ENCODE results near the gene KCNQ4. TPM values are rescaled to one million over a fixed set of nuclear protein-coding genes. Genes with fewer than 3 reads are reported as not detected.
A peak's percentile ranks its signal among the peaks of the same experiment; 100 is the strongest.

KCNQ4 gene
- total and polyA plus RNA-seq, 2 of the 8 experiments (the other 6 are each of a cell fraction or from before 2014, with no cell fraction given): 2.2 to 3.9 TPM

GRCh38 chr1:40861224-40862003 is 77.8 kb downstream of the KCNQ4 start (continued):
- TF ChIP-seq ATF2 (IDR thresholded peaks at IDR 0.05; ENCODE audit: low read length) (no peak), POLR2A (IDR thresholded peaks at IDR 0.05; ENCODE audit: control extremely low read depth in 1 of 2, low read depth in 2 of 2, low read length in 2 of 2) (no peak; a peak in 1 of 3 replicates), CBX8 (IDR thresholded peaks at IDR 0.05; ENCODE audit: borderline replicate concordance, low read depth, low read length) (no peak), SP4 (IDR thresholded peaks at IDR 0.05; ENCODE audit: low read length) (no peak), KDM4A (IDR thresholded peaks at IDR 0.05; ENCODE audit: low read depth, low read length, severe bottlenecking) (peak; percentile 63), SUZ12 (IDR thresholded peaks at IDR 0.05; ENCODE audit: low read length) (no peak), JUND (IDR thresholded peaks at IDR 0.05; ENCODE audit: low read length) (no peak), NRF1 (IDR thresholded peaks at IDR 0.05; ENCODE audit: low read depth, low read length) (no peak), CTCF (IDR thresholded peaks at IDR 0.05; ENCODE audit: control extremely low read depth in 1 of 3, insufficient read depth in 1 of 3, low read depth in 1 of 3, low read length in 3 of 3) (0 out of 4 replicates have a peak, but pooled peaks of 1 of the 3 experiments have one; percentile 0), POLR2AphosphoS5 (IDR thresholded peaks at IDR 0.05; ENCODE audit: low read depth, low read length) (peak; percentile 22; the same call in 1 of the 2 replicates), CEBPB (IDR thresholded peaks at IDR 0.05; ENCODE audit: low read depth, low read length) (no peak), HDAC2 (IDR thresholded peaks at IDR 0.05; ENCODE audit: borderline replicate concordance in 1 of 2, low read depth in 2 of 2, low read length in 2 of 2) (no peak), BCL11A (IDR thresholded peaks at IDR 0.05; ENCODE audit: low read depth in 2 of 2, low read length in 2 of 2) (no peak), RFX5 (IDR thresholded peaks at IDR 0.05; ENCODE audit: borderline replicate concordance, low read depth, low read length) (no peak), EZH2 (IDR thresholded peaks at IDR 0.05; ENCODE audit: low read depth, low read length, severe bottlenecking) (peak; percentile 45), RAD21 (IDR thresholded peaks at IDR 0.05 in 1 of 2, conservative IDR thresholded peaks at IDR 0.05 in 1 of 2; ENCODE audit: low read depth in 2 of 2, low read length in 2 of 2) (no peak), BACH1 (IDR thresholded peaks at IDR 0.05; ENCODE audit: low read length) (no peak), ATF3 (IDR thresholded peaks at IDR 0.05; ENCODE audit: insufficient read depth, low read depth, low read length) (no peak), GABPA (IDR thresholded peaks at IDR 0.05; ENCODE audit: borderline replicate concordance, insufficient read depth, low read length) (no peak)
